Esophagus squamous epithelium (tissue), 4 donors: Measurements from ENCODE around the gene RNU6-9.

Experiments
- POLR2A ChIP-seq, 4 donors: fragments of 450-650 bp; IDR thresholded peaks; one replicate each; pipeline ENCODE4 v1.6.1; 2017; ENCODE audit warnings: antibody characterized with exemption in 4 of 4, mild to moderate bottlenecking in 4 of 4, moderate library complexity in 3 of 4
- TF ChIP-seq, protein P1 (sequence below), 6 experiments: fragments of 450-650 bp in 4 of 6; fragments of 200-600 bp in 2 of 6; sonication (generic) in 2 of 6; IDR thresholded peaks; one replicate each; pipeline ENCODE4 v1.5.1; 2016 to 2019; ENCODE audit warnings: antibody characterized with exemption in 6 of 6, mild to moderate bottlenecking in 4 of 6, moderate library complexity in 4 of 6

DNA sequence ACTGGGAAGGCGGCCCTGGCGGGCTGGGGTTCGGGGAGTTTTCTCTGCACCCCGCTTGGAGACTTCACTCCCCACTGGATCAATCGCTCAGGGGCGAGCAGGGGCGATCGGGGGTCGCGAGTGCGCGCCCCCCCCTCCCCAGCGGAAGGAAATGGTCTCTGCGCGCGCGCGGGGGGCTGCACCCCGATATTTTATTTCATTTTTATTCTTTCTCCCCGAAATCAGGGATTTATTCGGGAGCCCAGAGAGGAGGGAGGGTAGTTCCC is 33.0 kb downstream of the RNU6-9 start:
- TF ChIP-seq, protein P1, sequence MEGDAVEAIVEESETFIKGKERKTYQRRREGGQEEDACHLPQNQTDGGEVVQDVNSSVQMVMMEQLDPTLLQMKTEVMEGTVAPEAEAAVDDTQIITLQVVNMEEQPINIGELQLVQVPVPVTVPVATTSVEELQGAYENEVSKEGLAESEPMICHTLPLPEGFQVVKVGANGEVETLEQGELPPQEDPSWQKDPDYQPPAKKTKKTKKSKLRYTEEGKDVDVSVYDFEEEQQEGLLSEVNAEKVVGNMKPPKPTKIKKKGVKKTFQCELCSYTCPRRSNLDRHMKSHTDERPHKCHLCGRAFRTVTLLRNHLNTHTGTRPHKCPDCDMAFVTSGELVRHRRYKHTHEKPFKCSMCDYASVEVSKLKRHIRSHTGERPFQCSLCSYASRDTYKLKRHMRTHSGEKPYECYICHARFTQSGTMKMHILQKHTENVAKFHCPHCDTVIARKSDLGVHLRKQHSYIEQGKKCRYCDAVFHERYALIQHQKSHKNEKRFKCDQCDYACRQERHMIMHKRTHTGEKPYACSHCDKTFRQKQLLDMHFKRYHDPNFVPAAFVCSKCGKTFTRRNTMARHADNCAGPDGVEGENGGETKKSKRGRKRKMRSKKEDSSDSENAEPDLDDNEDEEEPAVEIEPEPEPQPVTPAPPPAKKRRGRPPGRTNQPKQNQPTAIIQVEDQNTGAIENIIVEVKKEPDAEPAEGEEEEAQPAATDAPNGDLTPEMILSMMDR (IDR thresholded peaks at IDR 0.05), result no peak
- no peak for TF ChIP-seq POLR2A (IDR thresholded peaks at IDR 0.05)
